Thoracic aorta (tissue), 2 donors: ENCODE results near the gene VSTM4. TPM values are rescaled to one million over a fixed set of nuclear protein-coding genes. Genes with fewer than 3 reads are reported as not detected.

ENCODE experiments used
- ATAC-seq: fragments of 150-250 bp; one replicate; pipeline ENCODE4 v1.8.0; 2017; ENCODE audit warnings: low read depth; ENCODE audit not compliant: insufficient number of reproducible peaks, low FRiP score
- DNase-seq: peaks from one replicate; pipeline ENCODE4 v3.0.0-alpha.2; 2020; ENCODE audit warnings: low spot score
- H3K27ac ChIP-seq, 2 donors: fragments of 200-600 bp; sonication (generic); 1 replicate in 1 of 2; 2 replicates in 1 of 2; pipeline ENCODE4 v1.5.1; 2016; ENCODE audit warnings: mild to moderate bottlenecking in 2 of 2, moderate library complexity in 2 of 2
- H3K27me3 ChIP-seq: fragments of 200-600 bp; sonication (generic); replicated peaks from 2 replicates; pipeline ENCODE4 v1.6.0; 2016; ENCODE audit warnings: mild to moderate bottlenecking; ENCODE audit not compliant: insufficient read depth
- H3K36me3 ChIP-seq: fragments of 200-600 bp; sonication (generic); one replicate; pipeline ENCODE4 v1.5.1; 2016
- H3K4me1 ChIP-seq, 2 donors: fragments of 200-600 bp; sonication (generic); 1 replicate in 1 of 2; 2 replicates in 1 of 2; pipeline versions ENCODE4 v1.5.1 to v1.6.0; 2016; ENCODE audit warnings: low read depth in 2 of 2, mild to moderate bottlenecking in 1 of 2; ENCODE audit not compliant: control insufficient read depth in 1 of 2
- H3K4me3 ChIP-seq: fragments of 200-600 bp; sonication (generic); 2 replicates; pipeline ENCODE4 v1.5.1; 2016; ENCODE audit warnings: mild to moderate bottlenecking
- H3K9me3 ChIP-seq: fragments of 200-600 bp; sonication (generic); 2 replicates; pipeline ENCODE4 v1.5.1; 2016
- CTCF ChIP-seq: fragments of 200-600 bp; sonication (generic); IDR thresholded peaks from one replicate; pipeline ENCODE4 v1.5.1; 2019; ENCODE audit warnings: antibody characterized with exemption
- total RNA-seq, 2 donors: library from RNA; depleted of rRNA; stranded (reverse); fragments of >200 nt; gene quantifications; one replicate each; pipeline versions ENCODE4 v1.1.0 to v1.2.3, GENCODE V29; 2016

VSTM4 gene
- total RNA-seq, 2 donors from 2014 or later: 24.4 to 46.4 TPM

GRCh38 chr10:49157229-49157628 lies 41.9 kb upstream of the VSTM4 start:
- TF ChIP-seq CTCF: no peak
- ATAC-seq (no peak), DNase-seq (no peak)
- no peaks in the 10 kb centered on the region for H3K36me3 ChIP-seq
- H3K9me3 ChIP-seq: no peaks in the 10 kb centered on the region
- H3K27ac ChIP-seq: no peak overlapping the region
- H3K4me3 ChIP-seq: no peak overlapping the region
- no peaks in the 10 kb centered on the region for H3K27me3 ChIP-seq
- no peaks in the 10 kb centered on the region for H3K4me1 ChIP-seq

- no peak for DNase-seq
- Histone ChIP-seq H3K4me3 (no peak overlapping the region), H3K27ac (no peak overlapping the region), H3K36me3 (no peaks in the 10 kb centered on the region), H3K4me1 (no peaks in the 10 kb centered on the region), H3K27me3 (no peaks in the 10 kb centered on the region), H3K9me3 (no peaks in the 10 kb centered on the region)
- no peak for ATAC-seq
- TF ChIP-seq CTCF: no peak
These were observed 39.3 kb upstream of the VSTM4 start for GRCh38 chr10:49154641-49155040.

DNA sequence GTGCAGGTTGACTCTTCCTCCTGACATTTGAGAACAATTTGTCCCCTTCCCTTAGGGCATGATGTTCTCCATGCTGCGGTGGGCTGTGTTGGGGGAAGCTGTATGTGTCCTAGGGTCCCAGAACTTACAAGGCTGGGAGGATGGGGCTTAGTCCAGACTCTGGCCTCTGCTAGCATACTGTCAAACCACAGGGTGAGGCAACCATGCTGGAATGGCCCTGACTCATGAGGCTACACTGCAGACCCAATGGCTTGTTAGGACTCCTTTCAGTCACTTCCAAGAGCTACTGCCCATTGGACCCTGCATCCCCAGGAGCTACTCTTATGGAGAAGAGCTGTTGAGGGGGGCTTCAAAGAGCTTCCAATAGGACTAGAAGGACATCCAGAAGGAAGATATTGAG lies 38.6 kb upstream of the VSTM4 start:
- ATAC-seq (no peak), DNase-seq (no peak)
- Histone ChIP-seq H3K27me3 (no peaks in the 10 kb centered on the region), H3K27ac (no peak overlapping the region), H3K36me3 (no peaks in the 10 kb centered on the region), H3K9me3 (no peaks in the 10 kb centered on the region), H3K4me1 (no peaks in the 10 kb centered on the region), H3K4me3 (no peak overlapping the region)
- TF ChIP-seq CTCF: no peak

DNA sequence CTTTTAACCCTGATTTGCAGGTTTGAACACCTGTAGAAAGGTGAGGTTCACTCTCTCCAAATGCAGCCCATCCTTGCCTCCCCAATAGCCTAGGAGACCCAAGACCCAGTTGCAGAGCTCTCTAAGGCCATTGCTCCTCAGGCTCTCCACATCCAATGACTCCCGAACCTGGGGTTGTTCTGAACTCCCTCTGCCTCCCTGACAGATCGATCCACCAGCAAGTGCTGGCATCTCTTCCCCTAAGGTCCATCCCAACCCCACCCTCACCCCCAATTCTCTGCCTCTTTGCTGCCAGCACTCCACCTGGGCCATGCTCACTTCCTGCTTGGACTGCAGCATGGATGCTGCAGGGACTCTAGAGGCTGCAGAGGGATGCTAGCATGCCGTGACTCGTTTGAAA lies 37.8 kb upstream of the VSTM4 start:
- Histone ChIP-seq H3K36me3 (no peaks in the 10 kb centered on the region), H3K4me1 (no peaks in the 10 kb centered on the region), H3K27me3 (no peaks in the 10 kb centered on the region), H3K4me3 (no peak overlapping the region), H3K27ac (no peak overlapping the region), H3K9me3 (peaks cover 1% of the 10 kb centered on the region)
- TF ChIP-seq CTCF: no peak
- DNase-seq (no peak), ATAC-seq (no peak)

DNA sequence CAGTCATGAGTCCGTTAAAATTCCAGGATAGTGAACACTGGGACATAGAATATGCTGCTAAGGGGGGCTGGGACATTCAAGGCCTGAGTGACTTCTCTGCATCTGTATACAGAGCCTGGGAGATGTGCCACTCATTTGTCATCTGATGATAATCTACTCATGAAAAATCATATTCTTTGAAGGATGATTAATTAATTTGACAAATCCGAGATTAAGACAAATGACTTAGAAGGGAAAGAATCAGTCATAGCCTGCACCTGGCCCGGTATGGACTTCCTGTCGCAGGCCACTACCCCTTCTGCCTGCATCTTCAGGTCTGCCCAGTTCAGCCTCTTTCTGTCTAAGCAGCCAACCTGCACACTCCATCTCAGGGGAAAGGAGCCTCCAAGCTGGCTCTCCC lies 37.3 kb upstream of the VSTM4 start:
- no peak for DNase-seq
- ATAC-seq: no peak
- no peak overlapping the region for H3K4me3 ChIP-seq
- TF ChIP-seq CTCF: no peak
- no peak overlapping the region for H3K27ac ChIP-seq
- no peaks in the 10 kb centered on the region for H3K36me3 ChIP-seq
- peaks cover 6% of the 10 kb centered on the region for H3K9me3 ChIP-seq
- H3K27me3 ChIP-seq: no peaks in the 10 kb centered on the region
- H3K4me1 ChIP-seq: no peaks in the 10 kb centered on the region
